Kidney epithelial cell (primary cell): ENCODE measurements around the gene SUN1. TPM values are rescaled to one million over a fixed set of nuclear protein-coding genes. Genes with fewer than 3 reads are reported as not detected.

Experiments
- DNase-seq: peaks from one replicate; pipeline ENCODE4 v3.0.0-alpha.2; 2010; ENCODE audit warnings: low read depth
- H3K27me3 ChIP-seq: 2 replicates; pipeline ENCODE4 v1.6.0; 2011; ENCODE audit warnings: low read length; ENCODE audit not compliant: control insufficient read depth, insufficient read depth
- H3K36me3 ChIP-seq: 2 replicates; pipeline ENCODE4 v1.5.1; 2011; ENCODE audit warnings: low read length; ENCODE audit not compliant: control insufficient read depth, insufficient read depth
- H3K4me3 ChIP-seq: 2 replicates; pipeline ENCODE4 v1.5.1; 2011; ENCODE audit warnings: low read depth, mild to moderate bottlenecking, control low read depth, low read length
- CTCF ChIP-seq: IDR thresholded peaks from 2 replicates; pipeline ENCODE4 v1.5.1; 2011; ENCODE audit warnings: mild to moderate bottlenecking, moderate library complexity, low read length, control low read depth, inconsistent platforms; ENCODE audit not compliant: insufficient read depth, poor library complexity, severe bottlenecking
- total RNA-seq: library from RNA; depleted of rRNA; stranded (reverse); fragments of >200 nt; gene quantifications from 2 replicates; pipeline ENCODE4 v1.2.3, GENCODE V29; 2015

SUN1 gene
- total RNA-seq, 1 donor from 2014 or later, result 192 TPM

GRCh38 chr7:896346-897075 lies 64.2 kb downstream of the SUN1 start:
- TF ChIP-seq CTCF, result no peak
- DNase-seq, result no peak
- Histone ChIP-seq H3K36me3 (peaks cover 1% of the 10 kb centered on the region), H3K27me3 (peaks cover 3% of the 10 kb centered on the region), H3K4me3 (no peak overlapping the region)

- Histone ChIP-seq H3K27me3 (peaks cover 3% of the 10 kb centered on the region), H3K4me3 (no peak overlapping the region), H3K36me3 (no peaks in the 10 kb centered on the region)
- no peak for DNase-seq
- TF ChIP-seq CTCF, result no peak
Observed at GRCh38 chr7:897086-897485, 64.8 kb downstream of the SUN1 start.

- DNase-seq, result no peak
- Histone ChIP-seq H3K4me3 (no peak overlapping the region), H3K36me3 (no peaks in the 10 kb centered on the region), H3K27me3 (peaks cover 7% of the 10 kb centered on the region)
- no peak for TF ChIP-seq CTCF
Observed at GRCh38 chr7:897771-898376, 65.6 kb downstream of the SUN1 start.

GRCh38 chr7:898460-898854 lies 66.2 kb downstream of the SUN1 start:
- peaks cover 11% of the 10 kb centered on the region for H3K27me3 ChIP-seq
- H3K4me3 ChIP-seq, result no peak overlapping the region
- TF ChIP-seq CTCF, result no peak
- no peaks in the 10 kb centered on the region for H3K36me3 ChIP-seq
- DNase-seq, result no peak

GRCh38 chr7:898855-899681 lies 66.8 kb downstream of the SUN1 start:
- TF ChIP-seq CTCF, result no peak
- H3K27me3 ChIP-seq, result peaks cover 17% of the 10 kb centered on the region
- H3K4me3 ChIP-seq, result no peak overlapping the region
- no peak for DNase-seq
- H3K36me3 ChIP-seq, result no peaks in the 10 kb centered on the region
